KMS-11 (cell line): ENCODE measurements around the gene MYL6.
A peak's percentile ranks its signal among the peaks of the same experiment; 100 is the strongest.

Experiments
- H2AFZ ChIP-seq: fragments of 200-600 bp; sonication (generic); 2 replicates; pipeline ENCODE4 v1.6.1; 2016; ENCODE audit warnings: antibody characterized with exemption, mixed run types, low read depth
- H3K27ac ChIP-seq: fragments of 200-600 bp; sonication (generic); 2 replicates; pipeline ENCODE4 v1.6.1; 2016; ENCODE audit warnings: mild to moderate bottlenecking, mixed run types
- H3K27me3 ChIP-seq: fragments of 200-600 bp; sonication (generic); 2 replicates; pipeline ENCODE4 v1.6.1; 2017; ENCODE audit warnings: mild to moderate bottlenecking, low read depth, mixed run types, moderate library complexity; ENCODE audit not compliant: insufficient read depth
- H3K36me3 ChIP-seq: fragments of 200-600 bp; sonication (generic); 2 replicates; pipeline ENCODE4 v1.6.1; 2017; ENCODE audit warnings: mild to moderate bottlenecking, mixed run types; ENCODE audit not compliant: insufficient read depth
- H3K4me1 ChIP-seq: fragments of 200-600 bp; sonication (generic); 2 replicates; pipeline ENCODE4 v1.6.1; 2016; ENCODE audit warnings: mild to moderate bottlenecking, low read depth, mixed run types; ENCODE audit not compliant: poor library complexity, severe bottlenecking
- H3K4me2 ChIP-seq: fragments of 200-600 bp; sonication (generic); 2 replicates; pipeline ENCODE4 v1.7.0; 2016; ENCODE audit warnings: mild to moderate bottlenecking, mixed run types
- H3K4me3 ChIP-seq: fragments of 200-600 bp; sonication (generic); IDR thresholded peaks from 2 replicates; pipeline ENCODE4 v1.6.1; 2017; ENCODE audit warnings: low read depth, low read length, mixed read lengths; ENCODE audit not compliant: insufficient read depth
- H3K79me2 ChIP-seq: fragments of 200-600 bp; sonication (generic); 2 replicates; pipeline ENCODE4 v1.6.1; 2016; ENCODE audit warnings: low read depth, mixed run types; ENCODE audit not compliant: insufficient read depth
- H3K9ac ChIP-seq: fragments of 200-600 bp; sonication (generic); 2 replicates; pipeline ENCODE4 v1.6.1; 2016; ENCODE audit warnings: mild to moderate bottlenecking, mixed run types
- H4K20me1 ChIP-seq: fragments of 200-600 bp; sonication (generic); 2 replicates; pipeline ENCODE4 v1.6.1; 2016; ENCODE audit warnings: mild to moderate bottlenecking, mixed run types; ENCODE audit not compliant: insufficient read depth
- CTCF ChIP-seq: fragments of 200-600 bp; sonication (generic); conservative IDR thresholded peaks from 2 replicates; pipeline ENCODE4 v1.6.1; 2017; ENCODE audit warnings: low read depth, mild to moderate bottlenecking, antibody characterized with exemption, low read length, moderate library complexity, mixed read lengths

MYL6 gene

GRCh38 chr12:56119361-56119796 is 38.8 kb upstream of the MYL6 start:
- Histone ChIP-seq H3K27ac (peak overlapping the region; percentile 93), H2AFZ (peak overlapping the region; percentile 54), H4K20me1 (no peaks in the 10 kb centered on the region), H3K4me1 (peaks cover 23% of the 10 kb centered on the region), H3K4me2 (peak overlapping the region; percentile 79), H3K36me3 (peaks cover 4% of the 10 kb centered on the region; the same call in 1 of the 2 replicates), H3K79me2 (peaks cover 15% of the 10 kb centered on the region), H3K9ac (peak overlapping the region; percentile 95; the same call in 1 of the 2 replicates), H3K27me3 (no peaks in the 10 kb centered on the region), H3K4me3 (peak overlapping the region; percentile 73)
- peak; percentile 100 for TF ChIP-seq CTCF

- no peak overlapping the region for H3K9ac ChIP-seq
- no peak overlapping the region for H3K4me3 ChIP-seq
- no peak overlapping the region for H3K27ac ChIP-seq
Measured at GRCh38 chr12:56120158-56120846, 37.9 kb upstream of the MYL6 start.

GRCh38 chr12:56121204-56121870 is 36.8 kb upstream of the MYL6 start:
- no peak overlapping the region for H3K9ac ChIP-seq
- H3K79me2 ChIP-seq = peaks cover 15% of the 10 kb centered on the region
- no peaks in the 10 kb centered on the region for H4K20me1 ChIP-seq
- no peak overlapping the region for H3K4me3 ChIP-seq
- H2AFZ ChIP-seq = no peak overlapping the region
- TF ChIP-seq CTCF = no peak
- H3K4me1 ChIP-seq = peaks cover 29% of the 10 kb centered on the region
- H3K27ac ChIP-seq = no peak overlapping the region
- peaks cover 4% of the 10 kb centered on the region; the same call in 1 of the 2 replicates for H3K36me3 ChIP-seq
- H3K4me2 ChIP-seq = no peak overlapping the region
- no peaks in the 10 kb centered on the region for H3K27me3 ChIP-seq

More at GRCh38 chr12:56120158-56120846, 37.9 kb upstream of the MYL6 start:
- TF ChIP-seq CTCF = no peak
- H4K20me1 ChIP-seq = no peaks in the 10 kb centered on the region
- H3K79me2 ChIP-seq = peaks cover 15% of the 10 kb centered on the region
- no peaks in the 10 kb centered on the region for H3K27me3 ChIP-seq
- peaks cover 23% of the 10 kb centered on the region for H3K4me1 ChIP-seq
- H3K4me2 ChIP-seq = peak overlapping the region; percentile 79; the same call in 1 of the 2 replicates
- H2AFZ ChIP-seq = peak overlapping the region; percentile 54; the same call in 1 of the 2 replicates
- H3K36me3 ChIP-seq = peaks cover 4% of the 10 kb centered on the region; the same call in 1 of the 2 replicates

GRCh38 chr12:56122637-56123036 is 35.5 kb upstream of the MYL6 start:
- no peaks in the 10 kb centered on the region for H3K36me3 ChIP-seq
- H3K4me1 ChIP-seq = peaks cover 42% of the 10 kb centered on the region
- no peak overlapping the region for H3K4me2 ChIP-seq
- no peaks in the 10 kb centered on the region for H3K27me3 ChIP-seq
- H3K9ac ChIP-seq = no peak overlapping the region
- H4K20me1 ChIP-seq = no peaks in the 10 kb centered on the region
- no peak for TF ChIP-seq CTCF
- no peak overlapping the region for H3K27ac ChIP-seq
- no peak overlapping the region for H2AFZ ChIP-seq
- peaks cover 2% of the 10 kb centered on the region; the same call in 1 of the 2 replicates for H3K79me2 ChIP-seq
- H3K4me3 ChIP-seq = no peak overlapping the region
